RPMI8226 (cell line): ENCODE data around the gene CADM2.

Experiments used
- DNase-seq: peaks from one replicate; pipeline ENCODE4 v3.0.0-alpha.2; 2015

Gene CADM2

GRCh38 chr3:86046436-86047136 lies 1087.8 kb downstream of the CADM2 start:
- no peak for DNase-seq

GRCh38 chr3:86047161-86047560 lies 1088.4 kb downstream of the CADM2 start:
- no peak for DNase-seq

DNA sequence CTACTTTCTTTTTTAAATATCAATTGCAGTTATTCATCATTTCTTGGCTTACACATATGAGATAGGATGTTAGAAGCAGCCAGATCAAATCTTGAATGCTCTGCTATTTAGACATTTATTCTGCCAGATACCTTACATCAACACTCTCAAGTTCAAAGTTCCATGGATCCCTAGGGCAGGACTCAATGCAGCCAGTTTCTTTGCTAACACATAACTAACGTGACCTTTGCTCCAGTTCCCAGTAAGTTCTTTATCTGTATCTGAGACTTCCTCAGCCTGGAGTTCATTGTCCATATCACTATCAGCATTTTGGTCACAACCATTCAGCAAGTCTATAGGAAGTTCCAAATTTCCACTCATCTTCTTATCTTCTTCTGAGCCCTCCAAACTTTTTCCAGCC lies 1092.3 kb downstream of the CADM2 start:
- no peak for DNase-seq

DNA sequence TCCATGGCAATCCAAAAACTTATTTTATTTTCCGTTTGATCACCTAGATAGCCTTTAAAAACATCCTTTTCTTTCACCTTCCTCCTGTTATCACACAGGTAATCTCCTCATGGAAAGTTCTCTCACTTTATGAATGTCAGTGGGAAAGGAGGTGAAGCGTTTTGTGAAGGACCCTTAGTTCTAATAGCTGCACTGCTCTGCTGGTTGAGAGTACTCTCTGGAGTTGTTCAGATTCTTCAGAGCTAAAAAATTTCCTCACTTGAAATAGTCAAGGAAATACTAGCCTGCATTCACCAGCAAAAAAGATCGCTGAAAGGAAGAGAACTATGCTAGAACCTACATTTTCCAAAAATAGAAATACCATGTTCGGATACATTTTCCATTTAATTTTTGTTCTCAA lies 1097.2 kb downstream of the CADM2 start:
- DNase-seq = no peak

DNA sequence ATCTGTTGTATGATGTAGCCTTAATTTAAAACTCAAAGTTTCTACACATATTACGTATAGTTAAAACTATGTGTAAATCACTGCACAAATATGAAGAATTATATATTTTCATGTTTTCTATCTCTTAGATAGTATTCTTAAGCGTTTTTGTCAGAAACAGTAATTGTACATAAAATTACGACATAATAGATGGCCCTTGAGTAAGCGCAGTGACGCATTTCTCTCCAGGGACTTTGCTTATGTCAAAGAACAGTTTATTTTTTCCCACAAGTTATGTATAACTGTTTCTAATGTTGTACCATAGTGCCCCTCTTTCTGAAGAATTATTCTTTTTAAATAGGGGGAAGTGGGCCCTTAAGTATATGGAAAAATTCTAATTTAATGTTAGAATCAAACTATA lies 1098.2 kb downstream of the CADM2 start:
- DNase-seq = no peak

DNA sequence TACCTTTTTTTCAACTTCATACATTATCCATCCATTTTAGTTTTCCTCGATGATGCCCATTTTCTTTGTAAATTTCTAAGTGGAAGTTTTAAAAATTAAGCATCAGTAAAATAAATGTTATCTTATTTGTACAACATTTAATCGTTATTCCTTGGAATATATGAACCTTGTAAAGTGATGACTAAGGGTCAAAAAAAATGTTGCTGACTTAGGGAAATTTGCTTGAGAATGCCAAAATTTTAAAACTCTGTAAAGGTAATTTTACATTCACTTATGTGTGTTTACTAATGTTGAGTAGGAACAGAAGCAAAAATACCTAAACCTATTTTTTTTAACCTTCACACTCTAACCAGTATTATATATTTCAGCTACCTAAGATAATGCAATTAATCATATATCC lies 1115.0 kb downstream of the CADM2 start:
- no peak for DNase-seq

DNA sequence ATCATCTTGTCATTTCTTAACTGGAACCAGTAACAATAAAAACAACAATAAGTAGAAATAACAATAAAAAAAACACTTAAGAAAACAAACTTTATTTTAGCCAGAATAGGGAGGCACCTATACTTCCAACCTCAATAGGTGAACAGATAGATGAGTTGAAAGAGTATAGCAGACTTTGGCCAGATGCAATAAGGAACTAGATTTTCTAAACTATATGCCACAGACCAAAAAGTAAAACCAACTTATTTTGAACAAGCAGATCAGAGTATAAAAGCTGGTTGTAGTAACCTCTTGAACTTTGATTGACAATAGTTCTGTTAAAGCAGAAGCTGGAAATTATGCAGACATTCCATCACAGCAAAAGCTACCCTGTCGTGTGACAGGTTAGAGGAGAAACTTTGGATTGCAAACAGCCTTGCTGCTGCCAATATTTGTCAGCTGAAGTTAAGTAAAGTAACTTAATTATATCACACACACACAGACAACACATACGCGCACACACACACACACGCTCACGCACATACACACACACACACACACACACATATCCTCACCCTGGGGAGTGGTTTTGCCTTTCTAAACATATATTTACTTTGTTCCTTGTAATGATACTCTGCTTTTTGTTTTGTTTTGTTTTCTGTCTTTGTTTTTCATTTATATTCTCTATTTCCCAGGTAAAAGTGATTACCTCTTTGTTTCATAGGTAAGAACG lies 1128.5 kb downstream of the CADM2 start:
- no peak for DNase-seq

GRCh38 chr3:86104154-86104553 lies 1145.4 kb downstream of the CADM2 start:
- DNase-seq = no peak

DNA sequence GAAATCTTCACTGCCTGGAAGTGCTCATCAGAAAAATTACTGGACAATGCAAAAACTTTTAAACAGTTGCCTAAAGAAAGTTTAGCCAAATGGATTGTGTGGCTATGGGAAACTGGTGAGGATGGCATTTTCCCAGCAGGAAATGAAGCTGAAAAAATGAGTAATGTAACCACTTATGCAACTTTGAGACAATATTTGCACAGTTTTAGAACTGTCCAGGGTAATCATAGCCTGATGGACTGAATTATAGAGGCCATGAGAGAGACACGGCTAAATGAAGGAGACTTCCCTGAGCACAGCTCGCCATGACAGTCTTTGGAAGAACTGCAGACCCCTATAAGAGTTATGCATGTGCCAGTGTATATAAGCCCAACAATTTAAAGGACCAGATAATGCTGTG lies 1150.6 kb downstream of the CADM2 start:
- no peak for DNase-seq
